NCI-H2081 (cell line): ENCODE data around the gene CACNA1G.

Experiments used
- DNase-seq, 2 experiments: peaks; one replicate each; lab custom pipeline; 2025; lab: John Stamatoyannopoulos, UW

The CACNA1G gene

GRCh38 chr17:50651661-50652060, 91.1 kb downstream of the CACNA1G start:
- DNase-seq, result no peak

DNA sequence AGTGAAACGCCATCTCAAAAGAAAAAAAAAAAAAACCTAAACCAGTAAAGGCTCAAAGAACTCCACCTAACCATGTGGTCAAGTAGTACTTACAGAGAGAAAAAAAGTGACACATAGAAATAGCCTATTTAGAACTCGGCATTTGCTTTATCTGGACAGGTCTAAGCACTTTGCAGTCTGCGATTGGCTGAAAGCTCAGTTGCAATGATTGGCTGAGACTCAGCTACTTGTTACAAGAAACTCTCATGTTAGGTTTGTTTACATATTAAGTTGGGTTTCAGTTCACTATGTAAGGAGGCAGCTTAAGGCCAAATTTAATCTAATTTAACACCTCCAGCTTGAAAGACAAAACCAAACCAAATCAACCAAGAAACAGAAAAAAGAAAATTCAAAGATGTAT, 93.2 kb downstream of the CACNA1G start:
- DNase-seq, result no peak

- DNase-seq, result no peak
Measured at GRCh38 chr17:50656509-50656908, 96.0 kb downstream of the CACNA1G start.

DNA sequence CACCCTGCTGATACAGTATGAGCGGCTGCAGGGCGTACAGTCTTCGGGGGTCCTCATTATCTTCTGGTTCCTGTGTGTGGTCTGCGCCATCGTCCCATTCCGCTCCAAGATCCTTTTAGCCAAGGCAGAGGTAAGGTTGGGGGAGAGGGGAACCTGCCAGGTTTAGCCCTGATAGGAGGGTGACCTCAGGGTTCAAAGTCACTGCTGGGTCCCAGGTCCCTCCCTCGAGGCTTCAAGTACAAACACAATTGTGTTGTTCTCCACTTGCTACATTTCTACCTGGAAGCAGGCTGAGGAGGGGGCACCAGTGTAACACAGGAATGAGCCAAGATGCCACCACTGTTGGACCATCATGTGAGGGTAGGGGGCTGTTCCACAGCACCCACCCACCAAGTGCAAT, 96.5 kb downstream of the CACNA1G start:
- no peak for DNase-seq

DNA sequence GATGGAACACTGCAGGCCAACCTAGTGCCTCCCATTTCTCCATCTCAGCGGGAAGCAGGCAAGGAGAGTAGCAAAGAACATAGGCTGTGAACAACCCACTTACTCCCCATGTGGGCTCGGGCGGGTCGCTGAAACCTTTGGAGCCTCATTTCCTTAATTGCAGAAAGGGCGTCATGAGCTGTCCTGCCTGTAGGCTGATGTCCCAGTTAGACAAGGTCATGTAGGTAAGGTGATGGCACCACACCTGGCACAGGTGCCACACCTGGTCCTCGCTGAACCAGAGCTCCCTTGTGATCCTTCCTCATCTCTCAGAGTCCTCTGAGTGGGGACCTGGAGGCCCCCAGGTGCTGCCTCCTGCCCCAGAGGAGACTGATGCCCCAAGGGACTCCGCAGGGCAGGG, 97.1 kb downstream of the CACNA1G start:
- DNase-seq, result no peak

DNA sequence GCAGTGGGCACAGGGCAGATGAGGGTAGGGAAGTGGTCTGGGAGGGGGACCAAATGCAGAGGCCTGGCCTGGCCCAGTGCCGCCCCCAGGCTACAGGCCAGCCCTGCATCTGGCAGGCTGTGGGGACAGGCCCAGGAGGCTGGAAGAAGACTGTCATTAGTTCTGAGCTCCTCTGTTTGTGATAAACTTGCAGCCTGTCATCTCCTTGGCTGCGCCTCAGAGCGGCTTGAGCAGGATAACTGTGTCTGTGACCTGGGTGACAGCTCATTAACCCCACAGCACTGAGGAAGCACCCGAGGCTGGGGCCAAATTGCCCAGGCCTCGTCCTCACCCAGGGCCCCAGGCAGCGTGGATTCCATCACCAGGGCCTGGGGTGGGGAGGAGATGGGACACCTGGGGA, 98.1 kb downstream of the CACNA1G start:
- no peak for DNase-seq

DNA sequence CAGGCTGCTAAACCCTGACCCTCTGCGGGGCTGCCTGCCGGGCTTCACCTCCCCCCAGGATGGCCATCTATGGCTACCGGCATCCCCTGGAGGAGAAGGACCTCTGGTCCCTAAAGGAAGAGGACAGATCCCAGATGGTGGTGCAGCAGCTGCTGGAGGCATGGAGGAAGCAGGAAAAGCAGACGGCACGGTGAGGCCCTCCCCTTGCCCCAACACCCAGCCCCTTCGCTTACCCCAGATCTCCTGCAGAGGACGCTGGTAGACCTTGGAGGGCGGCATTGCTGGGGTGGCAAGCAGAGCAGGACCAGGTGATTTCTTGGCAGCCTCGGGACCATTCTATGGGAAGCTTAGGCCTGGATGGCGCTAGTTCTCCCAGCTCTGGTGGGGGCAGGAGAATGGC, 98.7 kb downstream of the CACNA1G start:
- DNase-seq, result no peak

DNA sequence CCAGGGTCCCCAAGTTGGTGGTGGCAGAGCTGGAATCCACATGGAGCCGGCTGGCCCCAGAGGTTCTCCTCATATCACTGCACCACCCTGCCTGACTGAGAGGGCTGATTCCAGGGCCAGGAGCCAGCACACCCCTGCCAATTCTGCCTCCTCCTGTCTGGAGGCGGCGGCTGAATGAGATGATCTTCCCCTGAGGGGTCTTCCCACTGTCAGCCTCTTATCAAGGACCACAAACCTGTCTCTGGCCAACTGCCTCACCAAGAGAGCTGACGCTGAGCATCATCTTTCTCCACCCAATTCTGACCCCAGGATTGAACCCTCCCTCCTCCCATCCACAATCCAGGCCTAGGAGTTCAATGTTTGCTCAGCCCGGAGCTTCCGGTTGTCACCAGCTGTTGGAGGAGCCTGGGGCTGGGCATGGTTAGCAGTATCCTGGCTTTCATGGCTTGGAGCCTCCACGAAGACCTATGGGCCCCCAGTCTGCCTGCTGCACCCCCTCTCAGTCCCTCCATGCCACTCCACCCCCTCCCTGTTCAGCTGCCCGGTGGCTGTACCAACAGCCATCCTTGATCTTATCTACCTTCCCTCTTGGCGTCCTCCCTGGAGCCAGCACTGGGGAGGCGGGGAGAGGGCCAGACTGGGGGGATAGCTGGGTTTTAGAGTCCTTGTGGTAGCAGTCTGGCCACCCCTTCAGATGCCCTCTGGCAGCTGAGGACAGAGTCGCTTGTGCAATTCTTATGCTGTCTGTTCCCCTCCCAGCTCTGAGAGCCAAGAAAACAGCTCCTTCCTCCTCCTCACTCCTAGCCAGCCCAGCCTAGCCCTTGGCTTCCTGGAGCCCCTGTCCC, 99.7 kb downstream of the CACNA1G start:
- no peak for DNase-seq

GRCh38 chr17:50660887-50661345, 100.4 kb downstream of the CACNA1G start:
- no peak for DNase-seq

GRCh38 chr17:50661348-50661747, 100.8 kb downstream of the CACNA1G start:
- no peak for DNase-seq

GRCh38 chr17:50661795-50662391, 101.4 kb downstream of the CACNA1G start:
- DNase-seq, result peak in 1 of 2 experiments; percentile 36

DNA sequence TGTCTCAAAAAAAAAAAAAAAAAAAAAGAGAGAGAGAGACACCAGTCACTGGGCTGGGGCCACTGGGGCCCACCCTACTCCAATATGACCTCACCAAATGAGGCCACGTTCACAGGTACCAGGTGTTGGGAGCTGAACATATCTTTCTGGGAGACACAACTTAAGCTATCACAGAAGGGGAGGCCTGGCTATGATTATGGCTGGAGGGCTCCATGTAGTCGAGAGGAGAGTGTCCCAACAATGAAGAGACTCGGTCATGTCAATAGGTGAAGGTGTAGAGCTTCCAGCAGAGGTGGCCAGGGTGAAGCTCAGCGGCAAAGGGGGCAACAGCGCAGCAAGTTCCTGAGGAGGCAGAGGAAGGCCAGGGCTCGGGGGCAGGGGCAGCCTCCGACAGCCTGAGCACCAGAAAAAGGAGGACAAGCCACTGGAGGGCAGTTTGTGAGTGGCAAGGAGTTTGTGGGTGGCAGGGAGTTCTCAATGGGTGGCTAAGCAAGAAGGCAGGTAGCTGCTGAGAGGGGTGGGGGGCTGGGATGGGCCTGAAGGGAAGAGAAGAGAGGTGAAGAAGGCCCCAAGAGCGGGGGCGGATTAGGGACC, 102.2 kb downstream of the CACNA1G start:
- no peak for DNase-seq

- no peak for DNase-seq
Measured at GRCh38 chr17:50663812-50664374, 103.4 kb downstream of the CACNA1G start.

GRCh38 chr17:50664788-50665458, 104.4 kb downstream of the CACNA1G start:
- DNase-seq, result no peak

DNA sequence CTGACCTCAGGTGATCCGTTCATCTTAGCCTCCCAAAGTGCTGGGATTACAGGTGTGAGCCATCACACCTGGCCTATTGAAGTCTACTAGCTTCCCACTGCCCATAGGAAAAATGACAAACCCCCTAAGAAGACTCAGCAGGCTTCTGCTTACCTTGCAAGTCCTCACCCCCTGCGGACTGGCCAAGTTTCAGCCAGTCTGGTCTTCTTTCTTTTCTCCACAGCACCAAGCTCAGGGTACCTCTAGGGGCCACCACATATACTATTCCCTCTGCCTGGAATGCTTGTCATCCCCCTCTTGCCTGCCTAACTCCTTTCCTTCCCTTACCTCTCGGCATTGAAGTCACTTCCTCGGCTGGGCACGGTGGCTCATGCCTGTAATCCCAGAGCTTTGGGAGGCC, 105.3 kb downstream of the CACNA1G start:
- no peak for DNase-seq

GRCh38 chr17:50666316-50666715, 105.8 kb downstream of the CACNA1G start:
- DNase-seq, result no peak

DNA sequence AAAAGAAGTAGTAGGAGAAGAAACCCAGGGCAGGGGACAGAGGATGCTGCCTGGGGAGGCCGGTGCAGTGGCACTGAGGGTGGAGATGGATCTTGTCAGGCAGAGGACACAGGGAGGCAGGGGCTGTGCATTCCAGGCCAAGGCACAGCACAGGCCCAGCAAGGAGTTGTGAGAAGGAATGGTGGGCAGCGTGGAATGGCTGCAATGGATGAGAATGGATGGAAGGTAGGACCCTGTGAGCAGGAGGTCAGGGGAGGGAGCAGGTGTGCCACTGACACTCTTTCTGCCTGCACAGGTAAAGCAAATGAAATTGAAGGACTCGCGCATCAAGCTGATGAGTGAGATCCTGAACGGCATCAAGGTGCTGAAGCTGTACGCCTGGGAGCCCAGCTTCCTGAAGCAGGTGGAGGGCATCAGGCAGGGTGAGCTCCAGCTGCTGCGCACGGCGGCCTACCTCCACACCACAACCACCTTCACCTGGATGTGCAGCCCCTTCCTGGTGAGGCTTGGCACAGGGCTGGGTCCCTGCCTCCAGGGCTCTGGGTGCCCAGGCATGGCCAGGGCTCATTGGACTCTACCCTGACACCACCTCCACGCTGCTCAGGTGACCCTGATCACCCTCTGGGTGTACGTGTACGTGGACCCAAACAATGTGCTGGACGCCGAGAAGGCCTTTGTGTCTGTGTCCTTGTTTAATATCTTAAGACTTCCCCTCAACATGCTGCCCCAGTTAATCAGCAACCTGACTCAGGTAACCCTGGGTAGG, 106.9 kb downstream of the CACNA1G start:
- no peak for DNase-seq

GRCh38 chr17:50668025-50668837, 107.7 kb downstream of the CACNA1G start:
- no peak for DNase-seq

- no peak for DNase-seq
Measured at GRCh38 chr17:50668838-50669581, 108.5 kb downstream of the CACNA1G start.

GRCh38 chr17:50672071-50672470, 111.6 kb downstream of the CACNA1G start:
- DNase-seq, result no peak
